Measurements from ENCODE around the gene SLC25A44. TPM values are rescaled to one million over a fixed set of nuclear protein-coding genes. Genes with fewer than 3 reads are reported as not detected.

The SLC25A44 gene
- total and polyA plus RNA-seq, 7 experiments from 2014 or later = 8.3 to 38.4 (median 19.6) TPM

- DNase-seq = no peak
- no peaks in the 10 kb centered on the region for H3K27me3 ChIP-seq (ENCODE audit: control insufficient read depth in 2 of 2, insufficient read depth in 2 of 2, low read length in 2 of 2)
- H3K4me1 Mint-ChIP-seq = peaks cover 0 to 22% (median 5%) of the 10 kb centered on the region in 7 donors
- no peaks in the 10 kb centered on the region for H3K9me3 Mint-ChIP-seq
- no peaks in the 10 kb centered on the region for H3K27me3 Mint-ChIP-seq
- H3K27ac Mint-ChIP-seq = peak overlapping the region in 7 of 9 donors; percentile 9 to 66 (median 32)
- no peak overlapping the region for H3K4me3 Mint-ChIP-seq
- H3K36me3 ChIP-seq (ENCODE audit: control insufficient read depth in 2 of 3, insufficient read depth in 3 of 3, low read length in 3 of 3) = peaks cover 18 to 88% (median 23%) of the 10 kb centered on the region in 3 experiments
- no peak for ATAC-seq
- no peak overlapping the region for H3K27ac ChIP-seq (ENCODE audit: low read depth, low read length)
- no peaks in the 10 kb centered on the region for H3K9me3 ChIP-seq (ENCODE audit: control insufficient read depth in 2 of 3, low read length in 3 of 3)
- no peak overlapping the region for H3K4me3 ChIP-seq (ENCODE audit: low read length)
- ChIA-PET POLR2A (no interaction called here), CTCF (no interaction called here)
- peaks cover 11 to 35% (median 23%) of the 10 kb centered on the region in 5 donors for H3K36me3 Mint-ChIP-seq
- intact Hi-C loops (cut with micrococcal nuclease) = no loop called here
- H3K4me1 ChIP-seq (ENCODE audit: control insufficient read depth in 2 of 2, insufficient read depth in 2 of 2, low read length in 2 of 2) = no peaks in the 10 kb centered on the region
Measured at GRCh38 chr1:156253634-156254033, 59.7 kb downstream of the SLC25A44 start.

DNA sequence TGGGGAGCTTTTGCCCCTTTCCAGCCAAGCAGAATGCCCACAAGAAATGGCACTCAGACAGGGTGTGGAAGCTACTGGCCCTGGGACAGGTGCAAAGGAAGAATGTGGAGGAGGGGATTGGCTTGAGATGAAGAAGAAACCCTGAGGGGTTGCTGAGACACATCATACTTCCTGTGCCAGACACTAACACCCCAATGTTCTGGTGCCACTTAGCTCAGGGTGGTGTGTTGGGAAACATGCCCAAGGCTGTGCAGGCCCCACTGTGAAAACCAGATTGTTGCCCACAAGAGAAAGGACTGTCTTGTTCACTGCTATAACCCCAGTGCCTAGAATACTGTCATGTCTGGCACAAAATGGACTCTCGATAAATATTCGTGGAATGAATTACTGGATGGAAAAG lies 63.8 kb downstream of the SLC25A44 start:
- peak overlapping the region in 6 of 9 donors; percentile 33 to 81 (median 60) for H3K27ac Mint-ChIP-seq
- no peak for ATAC-seq
- peak overlapping the region; percentile 12 for H3K27ac ChIP-seq (ENCODE audit: low read depth, low read length)
- H3K36me3 Mint-ChIP-seq = peaks cover 24 to 52% (median 27%) of the 10 kb centered on the region in 5 donors
- H3K27me3 Mint-ChIP-seq = no peaks in the 10 kb centered on the region
- H3K36me3 ChIP-seq (ENCODE audit: control insufficient read depth in 2 of 3, insufficient read depth in 3 of 3, low read length in 3 of 3) = peaks cover 18 to 82% (median 29%) of the 10 kb centered on the region in 3 experiments
- CTCF ChIA-PET = no interaction called here
- H3K4me1 Mint-ChIP-seq = peaks cover 0 to 17% (median 5%) of the 10 kb centered on the region in 7 donors
- POLR2A ChIA-PET = no interaction called here
- H3K9me3 Mint-ChIP-seq = no peaks in the 10 kb centered on the region
- no peak for DNase-seq
- H3K27me3 ChIP-seq (ENCODE audit: control insufficient read depth in 2 of 2, insufficient read depth in 2 of 2, low read length in 2 of 2) = no peaks in the 10 kb centered on the region
- H3K4me3 Mint-ChIP-seq = no peak overlapping the region
- H3K9me3 ChIP-seq (ENCODE audit: control insufficient read depth in 2 of 3, low read length in 3 of 3) = no peaks in the 10 kb centered on the region
- no peak overlapping the region for H3K4me3 ChIP-seq (ENCODE audit: low read length)
- no peaks in the 10 kb centered on the region for H3K4me1 ChIP-seq (ENCODE audit: control insufficient read depth in 2 of 2, insufficient read depth in 2 of 2, low read length in 2 of 2)
- intact Hi-C loops (cut with micrococcal nuclease) = no loop called here

DNA sequence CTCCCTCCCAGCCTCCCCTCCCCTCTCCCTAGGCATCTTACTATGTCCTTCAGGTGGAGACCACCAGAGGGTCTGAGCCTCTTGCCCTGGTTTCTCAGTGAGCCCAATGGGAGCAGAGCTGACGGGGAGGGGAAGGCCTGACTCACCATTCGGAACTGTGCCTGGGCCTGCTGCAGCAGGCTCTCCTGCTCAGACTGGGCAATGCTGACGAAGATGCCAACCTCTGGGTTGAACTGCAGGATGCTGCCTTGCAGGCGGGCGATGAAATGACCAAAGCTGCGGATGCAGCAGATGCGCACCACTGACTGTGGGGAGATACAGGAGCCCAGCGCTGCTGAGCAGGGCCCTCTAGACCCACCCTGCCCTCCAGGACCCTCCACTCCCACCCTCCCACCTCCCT lies 65.0 kb downstream of the SLC25A44 start:
- no peak overlapping the region for H3K4me3 ChIP-seq (ENCODE audit: low read length)
- H3K4me1 ChIP-seq (ENCODE audit: control insufficient read depth in 2 of 2, insufficient read depth in 2 of 2, low read length in 2 of 2) = no peaks in the 10 kb centered on the region
- no peaks in the 10 kb centered on the region for H3K27me3 Mint-ChIP-seq
- DNase-seq = no peak
- peaks cover 0 to 16% (median 4%) of the 10 kb centered on the region in 7 donors for H3K4me1 Mint-ChIP-seq
- no peaks in the 10 kb centered on the region for H3K9me3 ChIP-seq (ENCODE audit: control insufficient read depth in 2 of 3, low read length in 3 of 3)
- H3K27me3 ChIP-seq (ENCODE audit: control insufficient read depth in 2 of 2, insufficient read depth in 2 of 2, low read length in 2 of 2) = no peaks in the 10 kb centered on the region
- H3K27ac ChIP-seq (ENCODE audit: low read depth, low read length) = no peak overlapping the region
- POLR2A ChIA-PET = no interaction called here
- intact Hi-C loops (cut with micrococcal nuclease) = no loop called here
- H3K4me3 Mint-ChIP-seq = no peak overlapping the region
- peaks cover 0 to 2% (median 0%) of the 10 kb centered on the region in 11 donors for H3K9me3 Mint-ChIP-seq
- no peak overlapping the region for H3K27ac Mint-ChIP-seq
- H3K36me3 ChIP-seq (ENCODE audit: control insufficient read depth in 2 of 3, insufficient read depth in 3 of 3, low read length in 3 of 3) = peaks cover 23 to 82% (median 35%) of the 10 kb centered on the region in 3 experiments
- CTCF ChIA-PET = no interaction called here
- peaks cover 25 to 54% (median 27%) of the 10 kb centered on the region in 5 donors for H3K36me3 Mint-ChIP-seq
- no peak for ATAC-seq

- H3K4me3 Mint-ChIP-seq = no peak overlapping the region
- POLR2A ChIA-PET = no interaction called here
- H3K27me3 ChIP-seq (ENCODE audit: control insufficient read depth in 2 of 2, insufficient read depth in 2 of 2, low read length in 2 of 2) = no peaks in the 10 kb centered on the region
- H3K27ac Mint-ChIP-seq = peak overlapping the region in 2 of 9 donors; percentile 21 to 26
- H3K36me3 Mint-ChIP-seq = peaks cover 25 to 55% (median 30%) of the 10 kb centered on the region in 5 donors
- no peak overlapping the region for H3K27ac ChIP-seq (ENCODE audit: low read depth, low read length)
- CTCF ChIA-PET = no interaction called here
- no peak overlapping the region for H3K4me3 ChIP-seq (ENCODE audit: low read length)
- DNase-seq (no peak), ATAC-seq (no peak)
- H3K9me3 ChIP-seq (ENCODE audit: control insufficient read depth in 2 of 3, low read length in 3 of 3) = no peaks in the 10 kb centered on the region
- intact Hi-C loops (cut with micrococcal nuclease) = no loop called here
- peaks cover 23 to 81% (median 35%) of the 10 kb centered on the region in 3 experiments for H3K36me3 ChIP-seq (ENCODE audit: control insufficient read depth in 2 of 3, insufficient read depth in 3 of 3, low read length in 3 of 3)
- peaks cover 0 to 2% (median 0%) of the 10 kb centered on the region in 11 donors for H3K9me3 Mint-ChIP-seq
- no peaks in the 10 kb centered on the region for H3K27me3 Mint-ChIP-seq
- no peaks in the 10 kb centered on the region for H3K4me1 ChIP-seq (ENCODE audit: control insufficient read depth in 2 of 2, insufficient read depth in 2 of 2, low read length in 2 of 2)
- peaks cover 0 to 16% (median 4%) of the 10 kb centered on the region in 7 donors for H3K4me1 Mint-ChIP-seq
Measured at GRCh38 chr1:156259805-156260204, 65.9 kb downstream of the SLC25A44 start.

DNA sequence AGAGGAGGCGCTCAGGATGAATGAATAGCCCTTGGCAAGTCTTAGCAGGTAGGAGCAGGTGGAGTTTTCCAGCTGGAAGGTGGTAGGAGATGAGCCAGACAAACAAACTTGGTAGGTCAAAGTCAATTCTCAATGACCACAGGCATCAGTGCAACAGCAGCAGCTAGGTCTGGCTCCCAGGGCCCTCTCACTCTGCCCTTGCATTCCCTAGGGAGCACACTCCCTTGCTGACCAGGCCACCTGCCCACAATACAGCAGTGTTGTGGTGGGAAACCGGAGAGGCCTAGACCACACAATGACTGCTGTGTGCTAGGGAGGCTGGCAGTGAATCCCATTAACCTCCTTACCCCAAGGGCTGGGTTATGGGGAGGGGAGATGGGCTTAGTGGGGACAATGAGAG lies 67.0 kb downstream of the SLC25A44 start:
- ATAC-seq = no peak
- H3K36me3 Mint-ChIP-seq = peaks cover 26 to 63% (median 36%) of the 10 kb centered on the region in 5 donors
- CTCF ChIA-PET = no interaction called here

More for the DNA sequence above, 67.0 kb downstream of the SLC25A44 start:
- intact Hi-C loops (cut with micrococcal nuclease) = no loop called here
- Mint-ChIP-seq H3K27me3 (no peaks in the 10 kb centered on the region), H3K4me3 (no peak overlapping the region), H3K27ac (peak overlapping the region in 3 of 9 donors; percentile 15 to 75 (median 26)), H3K4me1 (peaks cover 0 to 16% (median 4%) of the 10 kb centered on the region in 7 donors), H3K9me3 (peaks cover 0 to 2% (median 0%) of the 10 kb centered on the region in 11 donors)
- peaks cover 19 to 88% (median 34%) of the 10 kb centered on the region in 3 experiments for H3K36me3 ChIP-seq (ENCODE audit: control insufficient read depth in 2 of 3, insufficient read depth in 3 of 3, low read length in 3 of 3)
- no peak for DNase-seq
- no peaks in the 10 kb centered on the region for H3K9me3 ChIP-seq (ENCODE audit: control insufficient read depth in 2 of 3, low read length in 3 of 3)
- H3K4me3 ChIP-seq (ENCODE audit: low read length) = no peak overlapping the region
- POLR2A ChIA-PET = no interaction called here
- H3K4me1 ChIP-seq (ENCODE audit: control insufficient read depth in 2 of 2, insufficient read depth in 2 of 2, low read length in 2 of 2) = no peaks in the 10 kb centered on the region
- H3K27me3 ChIP-seq (ENCODE audit: control insufficient read depth in 2 of 2, insufficient read depth in 2 of 2, low read length in 2 of 2) = no peaks in the 10 kb centered on the region
- no peak overlapping the region for H3K27ac ChIP-seq (ENCODE audit: low read depth, low read length)

Other genes with a start within 250 kb of the SLC25A44 start
- gene ARHGEF2, start 215.6 kb upstream of the SLC25A44 start, total RNA-seq = 100 to 1,000 TPM; 108 to 236 (median 182) TPM
- gene ARHGEF2, start 215.6 kb upstream of the SLC25A44 start, polyA plus RNA-seq = 10 to 100 TPM; 17.0 to 28.5 TPM
- 100 to 1,000 TPM; 207 to 278 (median 256) TPM for gene SSR2, start 173.2 kb upstream of the SLC25A44 start, total RNA-seq
- 100 to 1,000 TPM; 366 to 393 TPM for gene SSR2, start 173.2 kb upstream of the SLC25A44 start, polyA plus RNA-seq
- gene UBQLN4, start 140.3 kb upstream of the SLC25A44 start, total RNA-seq = 10 to 100 TPM; 16.2 to 37.6 (median 31.3) TPM
- 1 to 10 TPM; 6.7 to 9.9 TPM for gene UBQLN4, start 140.3 kb upstream of the SLC25A44 start, polyA plus RNA-seq
- gene LAMTOR2, start 139.3 kb upstream of the SLC25A44 start, total RNA-seq = 10 to 100 TPM; 13.3 to 66.1 (median 27.9) TPM
- gene LAMTOR2, start 139.3 kb upstream of the SLC25A44 start, polyA plus RNA-seq = 10 to 100 TPM; 90.1 to 97.9 TPM
- gene RAB25, start 132.9 kb upstream of the SLC25A44 start, total RNA-seq = 1 to 10 TPM in 4 of 5 experiments, not detected in 1; 1.1 to 2.7 (median 2.2) TPM
- 1 to 10 TPM; 1.5 to 1.8 TPM for gene RAB25, start 132.9 kb upstream of the SLC25A44 start, polyA plus RNA-seq
- under 1 TPM in 4 of 5 experiments, not detected in 1; 0.05 to 0.15 (median 0.13) TPM for gene MEX3A, start 111.6 kb upstream of the SLC25A44 start, total RNA-seq
- not detected for gene MEX3A, start 111.6 kb upstream of the SLC25A44 start, polyA plus RNA-seq
- gene LMNA, start 79.4 kb upstream of the SLC25A44 start, total RNA-seq = 100 to 1,000 TPM in 2 of 5 experiments, 10 to 100 TPM in 1, 1 to 10 TPM in 2; 5.5 to 470 (median 18.0) TPM
- gene LMNA, start 79.4 kb upstream of the SLC25A44 start, polyA plus RNA-seq = under 1 TPM in 1 of 2 donors, not detected in 1; 0.20 TPM
- gene SEMA4A, start 40.5 kb upstream of the SLC25A44 start, total RNA-seq = 10 to 100 TPM in 1 of 5 experiments, 1 to 10 TPM in 4; 1.8 to 48.6 (median 3.8) TPM
- gene SEMA4A, start 40.5 kb upstream of the SLC25A44 start, polyA plus RNA-seq = under 1 TPM; 0.06 to 0.24 TPM
- gene PMF1, start 18.9 kb downstream of the SLC25A44 start, total RNA-seq = 10 to 100 TPM; 42.2 to 76.1 (median 58.2) TPM
- 10 to 100 TPM; 72.4 to 81.2 TPM for gene PMF1, start 18.9 kb downstream of the SLC25A44 start, polyA plus RNA-seq
- 1 to 10 TPM; 2.8 to 7.4 (median 4.9) TPM for gene BGLAP, start 48.1 kb downstream of the SLC25A44 start, total RNA-seq
- gene BGLAP, start 48.1 kb downstream of the SLC25A44 start, polyA plus RNA-seq = under 1 TPM in 1 of 2 donors, not detected in 1; 0.33 TPM
- 1 to 10 TPM; 1.4 to 6.2 (median 2.9) TPM for gene PAQR6, start 54.0 kb downstream of the SLC25A44 start, total RNA-seq
- under 1 TPM in 1 of 2 donors, not detected in 1; 0.22 TPM for gene PAQR6, start 54.0 kb downstream of the SLC25A44 start, polyA plus RNA-seq
- 10 to 100 TPM; 65.7 to 74.0 (median 69.4) TPM for gene SMG5, start 88.7 kb downstream of the SLC25A44 start, total RNA-seq
- gene SMG5, start 88.7 kb downstream of the SLC25A44 start, polyA plus RNA-seq = 10 to 100 TPM; 14.4 to 38.4 TPM
- 10 to 100 TPM in 3 of 5 experiments, 1 to 10 TPM in 2; 4.3 to 18.6 (median 11.2) TPM for gene TMEM79, start 90.2 kb downstream of the SLC25A44 start, total RNA-seq
- gene TMEM79, start 90.2 kb downstream of the SLC25A44 start, polyA plus RNA-seq = 1 to 10 TPM; 6.5 to 9.8 TPM
- gene GLMP, start 101.6 kb downstream of the SLC25A44 start, total RNA-seq = 10 to 100 TPM; 21.0 to 40.4 (median 24.5) TPM
- gene GLMP, start 101.6 kb downstream of the SLC25A44 start, polyA plus RNA-seq = 10 to 100 TPM; 17.6 to 19.3 TPM
- not detected for gene VHLL, start 105.2 kb downstream of the SLC25A44 start, total RNA-seq
- not detected for gene VHLL, start 105.2 kb downstream of the SLC25A44 start, polyA plus RNA-seq
- gene CCT3, start 144.2 kb downstream of the SLC25A44 start, total RNA-seq = 100 to 1,000 TPM in 3 of 5 experiments, 10 to 100 TPM in 2; 78.0 to 282 (median 114) TPM
- 100 to 1,000 TPM; 203 to 265 TPM for gene CCT3, start 144.2 kb downstream of the SLC25A44 start, polyA plus RNA-seq
- gene TSACC, start 144.4 kb downstream of the SLC25A44 start, total RNA-seq = 1 to 10 TPM in 1 of 5 experiments, not detected in 4; 1.1 TPM
- 1 to 10 TPM; 1.7 to 2.2 TPM for gene TSACC, start 144.4 kb downstream of the SLC25A44 start, polyA plus RNA-seq
- gene RHBG, start 175.1 kb downstream of the SLC25A44 start, total RNA-seq = not detected
- gene RHBG, start 175.1 kb downstream of the SLC25A44 start, polyA plus RNA-seq = not detected

Data from naive thymus-derived CD4-positive, alpha-beta T cell (primary cell).